ENCODE data around the gene PPP2R5C. TPM values are rescaled to one million over a fixed set of nuclear protein-coding genes. Genes with fewer than 3 reads are reported as not detected.

Gene PPP2R5C
- total and polyA plus RNA-seq, 2 of the 8 experiments (the other 6 are each of a cell fraction or from before 2014, with no cell fraction given): 49.6 to 95.9 TPM

- TF ChIP-seq JUN (IDR thresholded peaks at IDR 0.05; ENCODE audit: low read depth, low read length): no peak
- no peak for TF ChIP-seq RNF2 (IDR thresholded peaks at IDR 0.05; ENCODE audit: borderline replicate concordance, low read depth, low read length, missing control alignments, poor library complexity, severe bottlenecking)
- TF ChIP-seq JUND (IDR thresholded peaks at IDR 0.05; ENCODE audit: low read length): peak; percentile 86
- peak; percentile 54; the same call in 1 of the 2 replicates for TF ChIP-seq BACH1 (IDR thresholded peaks at IDR 0.05; ENCODE audit: low read length)
- TF ChIP-seq EGR1 (IDR thresholded peaks at IDR 0.05; ENCODE audit: borderline replicate concordance, low read depth, low read length): peak; percentile 63; the same call in 1 of the 2 replicates
- TF ChIP-seq ATF3 (IDR thresholded peaks at IDR 0.05; ENCODE audit: insufficient read depth, low read depth, low read length): peak; percentile 98
- TF ChIP-seq SIN3A (conservative IDR thresholded peaks at IDR 0.05 in 1 of 2, IDR thresholded peaks at IDR 0.05 in 1 of 2; ENCODE audit: low read depth in 1 of 2, low read length in 2 of 2): peak in 1 of 2 experiments; percentile 95; a peak in 3 of 4 replicates
- TF ChIP-seq ATF2 (IDR thresholded peaks at IDR 0.05; ENCODE audit: low read length): peak; percentile 98
- peak; percentile 100 for TF ChIP-seq BRCA1 (IDR thresholded peaks at IDR 0.05; ENCODE audit: low read depth, low read length)
- peak; percentile 100 for TF ChIP-seq CHD2 (IDR thresholded peaks at IDR 0.05; ENCODE audit: low read length)
- no peak for TF ChIP-seq CTBP2 (IDR thresholded peaks at IDR 0.05; ENCODE audit: borderline replicate concordance, insufficient read depth, insufficient read length, low read length)
- TF ChIP-seq KDM4A (IDR thresholded peaks at IDR 0.05; ENCODE audit: low read depth, low read length, severe bottlenecking): peak; percentile 100
- no peak for TF ChIP-seq MAFK (IDR thresholded peaks at IDR 0.05; ENCODE audit: low read depth, low read length)
- peak; percentile 73 for TF ChIP-seq E2F6 (IDR thresholded peaks at IDR 0.05)
- peak; percentile 64 to 93 for TF ChIP-seq POLR2A (IDR thresholded peaks at IDR 0.05; ENCODE audit: control extremely low read depth in 1 of 2, low read depth in 2 of 2, low read length in 2 of 2)
- peak; percentile 87 for TF ChIP-seq POLR2AphosphoS5 (IDR thresholded peaks at IDR 0.05; ENCODE audit: low read depth, low read length)
- peak; percentile 93 for TF ChIP-seq TAF7 (optimal IDR thresholded peaks at IDR 0.05; ENCODE audit: borderline replicate concordance, low read depth, low read length)
- peak; percentile 29; the same call in 1 of the 2 replicates for TF ChIP-seq SP2 (IDR thresholded peaks at IDR 0.05; ENCODE audit: low read length)
- TF ChIP-seq SAP30 (IDR thresholded peaks at IDR 0.05; ENCODE audit: insufficient read depth, insufficient replicate concordance, low read length): peak; percentile 95
- TF ChIP-seq HDAC2 (IDR thresholded peaks at IDR 0.05; ENCODE audit: borderline replicate concordance in 1 of 2, low read depth in 2 of 2, low read length in 2 of 2): peak in 1 of 2 experiments; percentile 81; a peak in 1 of 4 replicates
Measured at GRCh38 chr14:101947904-101948665, 186.6 kb downstream of the PPP2R5C start (continued).
